ENCODE data around the gene PPFIA2.

- TF ChIP-seq CTCF (IDR thresholded peaks at IDR 0.05; ENCODE audit: insufficient read depth, low read depth, low read length) (no peak), EZH2 (IDR thresholded peaks at IDR 0.05; ENCODE audit: insufficient read depth, low read length) (no peak)
These were observed 319.8 kb downstream of the PPFIA2 start for GRCh38 chr12:81439344-81439743.

All from astrocyte (in vitro differentiated cells and primary cell).